HCT116 (cell line): ENCODE measurements around the gene KRT85. TPM values are rescaled to one million over a fixed set of nuclear protein-coding genes. Genes with fewer than 3 reads are reported as not detected.

Source experiments
- ATAC-seq: fragments of 200-7000 bp; cut with Tn5 transposase; 2 replicates; pipeline ENCODE4 v1.9.1; 2020; ENCODE audit warnings: mild to moderate bottlenecking, moderate library complexity
- BruUV-seq: library from RNA; stranded (reverse); fragments of 400-500 nt; replicated peaks from 2 replicates; lab custom pipeline; 2021; lab: Mats Ljungman, UMichigan
- CTCF ChIA-PET: fragments of 300-600 bp; sonication (Branson Sonifier 250); formaldehyde crosslinking; loops from one replicate; lab custom pipeline; 2021; ENCODE audit warnings: antibody characterized with exemption; lab: Charles Lee
- POLR2A ChIA-PET: fragments of 300-600, 350-600 bp; sonication (Branson Sonifier 250); formaldehyde crosslinking; loops from one replicate; lab custom pipeline; 2021; ENCODE audit warnings: antibody characterized with exemption; lab: Charles Lee
- RAD21 ChIA-PET, 2 experiments: fragments of 300-600 bp; sonication (Branson Sonifier 250); formaldehyde crosslinking; loops; one replicate each; lab custom pipeline; 2023; ENCODE audit warnings: low total read pairs in 2 of 2; ENCODE audit not compliant: uncharacterized antibody in 2 of 2, unreplicated experiment in 2 of 2, low non-redundant PET in 1 of 2; lab: Charles Lee
- DNase-seq: peaks from one replicate; pipeline ENCODE4 v3.0.0-alpha.2; 2010; ENCODE audit warnings: low read depth, low spot score
- H2AFZ ChIP-seq: fragments of 200-600 bp; shearing (Covaris generic), sonication (generic); 2 replicates; pipeline ENCODE4 v1.6.1; 2017; ENCODE audit warnings: low read depth, mixed run types, mixed read lengths, antibody characterized with exemption, low read length; ENCODE audit not compliant: poor library complexity, severe bottlenecking
- H3K27ac ChIP-seq: 2 replicates; pipeline ENCODE4 v1.5.1; 2012; ENCODE audit warnings: low read depth, low read length
- H3K27me3 ChIP-seq: fragments of 200-600 bp; sonication (generic); 2 replicates; pipeline ENCODE4 v1.6.1; 2016; ENCODE audit warnings: mixed run types, low read length, mixed read lengths; ENCODE audit not compliant: insufficient read depth
- H3K36me3 ChIP-seq, 2 experiments: fragments of 200-500 bp in 1 of 2; fragments of 200-600 bp in 1 of 2; sonication (Bioruptor generic) in 1 of 2; sonication (generic) in 1 of 2; 2 replicates each; pipeline versions ENCODE4 v1.5.1 to v1.6.1; 2014 to 2016; ENCODE audit warnings: low read length in 2 of 2, inconsistent platforms in 1 of 2, mixed read lengths in 1 of 2, mixed run types in 1 of 2; ENCODE audit not compliant: insufficient read depth in 2 of 2, control insufficient read depth in 1 of 2
- H3K4me1 ChIP-seq, 2 experiments: fragments of 200-600 bp in 1 of 2; sonication (generic) in 1 of 2; 2 replicates each; pipeline versions ENCODE4 v1.5.1 to v1.6.1; 2012 to 2017; ENCODE audit warnings: low read length in 2 of 2, inconsistent platforms in 1 of 2, mild to moderate bottlenecking in 1 of 2, mixed read lengths in 1 of 2, mixed run types in 1 of 2, moderate library complexity in 1 of 2; ENCODE audit not compliant: insufficient read depth in 2 of 2, control insufficient read depth in 1 of 2
- H3K4me2 ChIP-seq: fragments of 200-600 bp; sonication (generic); 2 replicates; pipeline ENCODE4 v1.6.1; 2017; ENCODE audit warnings: mixed run types, low read length, mixed read lengths
- H3K4me3 ChIP-seq, 2 experiments: fragments of 200-600 bp in 1 of 2; sonication (generic) in 1 of 2; replicated peaks in 1 of 2; 2 replicates each; pipeline ENCODE4 v1.5.1; 2011 to 2016; ENCODE audit warnings: low read length in 2 of 2, control low read depth in 1 of 2, low read depth in 1 of 2, mild to moderate bottlenecking in 1 of 2, mixed read lengths in 1 of 2, mixed run types in 1 of 2
- H3K79me2 ChIP-seq: fragments of 200-600 bp; sonication (generic); 2 replicates; pipeline ENCODE4 v1.6.1; 2017; ENCODE audit warnings: mild to moderate bottlenecking, mixed run types, low read length, moderate library complexity, mixed read lengths; ENCODE audit not compliant: insufficient read depth
- H3K9ac ChIP-seq: fragments of 200-600 bp; sonication (generic); 2 replicates; pipeline ENCODE4 v1.6.1; 2016; ENCODE audit warnings: low read length, mixed read lengths
- H3K9me2 ChIP-seq: fragments of 200-600 bp; sonication (generic), shearing (Covaris generic); 2 replicates; pipeline ENCODE4 v1.6.1; 2017; ENCODE audit warnings: mixed run types, mild to moderate bottlenecking, moderate library complexity; ENCODE audit not compliant: insufficient read depth
- H3K9me3 ChIP-seq, 2 experiments: fragments of 200-500 bp in 1 of 2; fragments of 200-600 bp in 1 of 2; sonication (Bioruptor generic) in 1 of 2; sonication (generic) in 1 of 2; 2 replicates each; pipeline ENCODE4 v1.6.1; 2014 to 2017; ENCODE audit warnings: low read length in 2 of 2, mixed read lengths in 2 of 2, inconsistent platforms in 1 of 2, low read depth in 1 of 2, mild to moderate bottlenecking in 1 of 2, mixed run types in 1 of 2, moderate library complexity in 1 of 2; ENCODE audit not compliant: control insufficient read depth in 1 of 2, insufficient read depth in 1 of 2
- H4K20me1 ChIP-seq: fragments of 200-600 bp; sonication (generic), shearing (Covaris generic); 2 replicates; pipeline ENCODE4 v1.6.1; 2017; ENCODE audit warnings: mixed run types, mild to moderate bottlenecking, moderate library complexity; ENCODE audit not compliant: insufficient read depth
- EZH2 ChIP-seq: fragments of 200-600 bp; sonication (generic); IDR thresholded peaks from 2 replicates; pipeline ENCODE4 v1.6.1; 2017; ENCODE audit warnings: antibody characterized with exemption, mixed run types
- EZH2phosphoT487 ChIP-seq: fragments of 200-600 bp; IDR thresholded peaks from 2 replicates; pipeline ENCODE4 v1.6.1; 2018; ENCODE audit warnings: antibody characterized with exemption, borderline replicate concordance
- POLR2A ChIP-seq: IDR thresholded peaks from 2 replicates; pipeline ENCODE4 v1.7.0; 2011; ENCODE audit warnings: borderline replicate concordance; ENCODE audit not compliant: insufficient read depth, insufficient read length; ENCODE audit errors: extremely low read depth
- RAD21 ChIP-seq: IDR thresholded peaks from 2 replicates; pipeline ENCODE4 v1.6.1; 2012; ENCODE audit warnings: low read depth, mild to moderate bottlenecking
- SP1 ChIP-seq: IDR thresholded peaks from 2 replicates; pipeline ENCODE4 v1.6.1; 2012; ENCODE audit warnings: low read depth
- YY1 ChIP-seq: IDR thresholded peaks from 2 replicates; pipeline ENCODE4 v1.6.1; 2011; ENCODE audit warnings: low read length, low read depth, moderate library complexity, mild to moderate bottlenecking; ENCODE audit not compliant: insufficient replicate concordance; ENCODE audit errors: extremely low read depth
- intact Hi-C: fragments of 100-400 bp; cut with micrococcal nuclease; formaldehyde crosslinking; loops from 2 replicates; pipeline ENCODE4 v1.10.0; 2022
- total RNA-seq: library from RNA; stranded (reverse); gene quantifications from one replicate; pipeline ENCODE4 v1.2.1, GENCODE V29; 2021; ENCODE audit not compliant: unreplicated experiment
- TF ChIP-seq, protein P1 (sequence below): IDR thresholded peaks from 2 replicates; pipeline ENCODE4 v1.6.1; 2012; ENCODE audit warnings: low read depth

KRT85 gene
- total RNA-seq, 1 experiment from 2014 or later, result not detected

DNA sequence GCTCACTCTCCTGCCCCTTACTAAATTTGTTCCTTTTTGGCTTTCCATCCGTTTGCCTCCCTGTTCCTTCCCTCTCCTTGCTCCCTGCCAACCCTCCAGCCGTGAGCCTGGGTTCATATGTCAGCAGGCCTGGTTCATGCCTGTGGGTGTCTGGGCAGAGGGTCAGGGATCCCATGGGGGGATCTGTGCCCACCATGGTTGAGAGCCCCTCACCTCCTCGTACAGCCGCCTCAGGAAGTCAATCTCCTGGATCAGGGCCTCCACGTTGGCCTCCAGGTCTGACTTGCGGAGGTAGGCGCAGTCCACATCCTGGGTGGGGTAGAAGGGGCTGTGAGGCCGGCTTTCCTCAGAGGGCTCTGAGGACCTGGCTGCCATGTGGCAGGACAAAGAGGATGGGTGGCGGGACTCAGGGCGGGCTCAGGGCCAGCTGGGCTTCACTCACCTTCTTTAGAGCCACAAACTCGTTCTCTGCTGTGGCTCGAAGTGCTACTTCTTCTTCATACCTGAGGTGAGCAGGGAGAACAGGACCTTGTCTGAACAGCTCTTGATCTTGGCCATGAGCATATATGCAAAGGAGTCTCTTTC is 49.7 kb downstream of the KRT85 start:
- intact Hi-C loops, result no loop called here

More for the DNA sequence above, 49.7 kb downstream of the KRT85 start:
- ChIA-PET CTCF (interaction anchor here (1.4 to 1.5 kb wide), 3 partner anchors 9 to 553 kb away, joined by 3 to 14 read pairs (median 3); no protein-coding TSS in a partner anchor), POLR2A (no interaction called here), RAD21 (no interaction called here)
- ATAC-seq (no peak), DNase-seq (no peak)
- Histone ChIP-seq H3K36me3 (no peaks in the 10 kb centered on the region), H3K27me3 (no peaks in the 10 kb centered on the region; the same call in 1 of the 2 replicates), H3K9ac (no peak overlapping the region), H3K79me2 (no peaks in the 10 kb centered on the region), H3K9me3 (no peaks in the 10 kb centered on the region), H3K4me3 (no peak overlapping the region), H4K20me1 (no peaks in the 10 kb centered on the region), H2AFZ (no peak overlapping the region), H3K4me2 (no peak overlapping the region), H3K27ac (no peak overlapping the region), H3K4me1 (peaks cover 0 to 10% of the 10 kb centered on the region in 2 experiments; a peak in 2 of 4 replicates), H3K9me2 (no peaks in the 10 kb centered on the region)
- BruUV-seq, result no TSS peak
- TF ChIP-seq EZH2phosphoT487, result no peak
- no peak for TF ChIP-seq SP1
- no peak for TF ChIP-seq RAD21
- TF ChIP-seq, protein P1, sequence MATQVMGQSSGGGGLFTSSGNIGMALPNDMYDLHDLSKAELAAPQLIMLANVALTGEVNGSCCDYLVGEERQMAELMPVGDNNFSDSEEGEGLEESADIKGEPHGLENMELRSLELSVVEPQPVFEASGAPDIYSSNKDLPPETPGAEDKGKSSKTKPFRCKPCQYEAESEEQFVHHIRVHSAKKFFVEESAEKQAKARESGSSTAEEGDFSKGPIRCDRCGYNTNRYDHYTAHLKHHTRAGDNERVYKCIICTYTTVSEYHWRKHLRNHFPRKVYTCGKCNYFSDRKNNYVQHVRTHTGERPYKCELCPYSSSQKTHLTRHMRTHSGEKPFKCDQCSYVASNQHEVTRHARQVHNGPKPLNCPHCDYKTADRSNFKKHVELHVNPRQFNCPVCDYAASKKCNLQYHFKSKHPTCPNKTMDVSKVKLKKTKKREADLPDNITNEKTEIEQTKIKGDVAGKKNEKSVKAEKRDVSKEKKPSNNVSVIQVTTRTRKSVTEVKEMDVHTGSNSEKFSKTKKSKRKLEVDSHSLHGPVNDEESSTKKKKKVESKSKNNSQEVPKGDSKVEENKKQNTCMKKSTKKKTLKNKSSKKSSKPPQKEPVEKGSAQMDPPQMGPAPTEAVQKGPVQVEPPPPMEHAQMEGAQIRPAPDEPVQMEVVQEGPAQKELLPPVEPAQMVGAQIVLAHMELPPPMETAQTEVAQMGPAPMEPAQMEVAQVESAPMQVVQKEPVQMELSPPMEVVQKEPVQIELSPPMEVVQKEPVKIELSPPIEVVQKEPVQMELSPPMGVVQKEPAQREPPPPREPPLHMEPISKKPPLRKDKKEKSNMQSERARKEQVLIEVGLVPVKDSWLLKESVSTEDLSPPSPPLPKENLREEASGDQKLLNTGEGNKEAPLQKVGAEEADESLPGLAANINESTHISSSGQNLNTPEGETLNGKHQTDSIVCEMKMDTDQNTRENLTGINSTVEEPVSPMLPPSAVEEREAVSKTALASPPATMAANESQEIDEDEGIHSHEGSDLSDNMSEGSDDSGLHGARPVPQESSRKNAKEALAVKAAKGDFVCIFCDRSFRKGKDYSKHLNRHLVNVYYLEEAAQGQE, result no peak
- no peak for TF ChIP-seq POLR2A
- TF ChIP-seq YY1, result no peak
- TF ChIP-seq EZH2, result no peak
